ENCODE results near the gene POU2F1.

DNA sequence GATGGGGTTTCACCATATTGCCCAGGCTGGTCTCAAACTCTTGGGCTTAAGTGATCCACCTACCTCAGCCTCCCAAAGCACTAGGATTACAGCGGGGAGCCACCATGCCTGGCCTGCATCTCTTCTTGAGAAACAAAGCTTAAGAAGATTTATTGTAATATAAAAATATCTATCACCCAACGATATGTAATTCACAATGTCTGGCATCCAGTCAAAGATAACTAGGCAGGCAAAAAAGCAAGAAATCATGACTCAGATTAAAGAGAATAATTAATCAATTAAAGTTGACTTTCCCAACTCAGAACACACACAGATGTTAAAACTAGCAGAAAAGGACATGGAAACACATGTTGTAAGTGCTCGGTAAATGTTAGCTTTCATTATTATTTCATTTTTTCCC, 26.5 kb upstream of the POU2F1 start:
- TF ChIP-seq, protein P1, sequence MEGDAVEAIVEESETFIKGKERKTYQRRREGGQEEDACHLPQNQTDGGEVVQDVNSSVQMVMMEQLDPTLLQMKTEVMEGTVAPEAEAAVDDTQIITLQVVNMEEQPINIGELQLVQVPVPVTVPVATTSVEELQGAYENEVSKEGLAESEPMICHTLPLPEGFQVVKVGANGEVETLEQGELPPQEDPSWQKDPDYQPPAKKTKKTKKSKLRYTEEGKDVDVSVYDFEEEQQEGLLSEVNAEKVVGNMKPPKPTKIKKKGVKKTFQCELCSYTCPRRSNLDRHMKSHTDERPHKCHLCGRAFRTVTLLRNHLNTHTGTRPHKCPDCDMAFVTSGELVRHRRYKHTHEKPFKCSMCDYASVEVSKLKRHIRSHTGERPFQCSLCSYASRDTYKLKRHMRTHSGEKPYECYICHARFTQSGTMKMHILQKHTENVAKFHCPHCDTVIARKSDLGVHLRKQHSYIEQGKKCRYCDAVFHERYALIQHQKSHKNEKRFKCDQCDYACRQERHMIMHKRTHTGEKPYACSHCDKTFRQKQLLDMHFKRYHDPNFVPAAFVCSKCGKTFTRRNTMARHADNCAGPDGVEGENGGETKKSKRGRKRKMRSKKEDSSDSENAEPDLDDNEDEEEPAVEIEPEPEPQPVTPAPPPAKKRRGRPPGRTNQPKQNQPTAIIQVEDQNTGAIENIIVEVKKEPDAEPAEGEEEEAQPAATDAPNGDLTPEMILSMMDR (IDR thresholded peaks at IDR 0.05) = no peak
- no peak for TF ChIP-seq EP300 (IDR thresholded peaks at IDR 0.05)

Measured in tibial nerve (tissue), 4 donors.